Ishikawa (cell line): ENCODE data around the gene CEP290.

Experiments
- CEBPB ChIP-seq: IDR thresholded peaks from 2 replicates; pipeline ENCODE4 v1.6.1; 2012
- CREB1 ChIP-seq: IDR thresholded peaks from 2 replicates; pipeline ENCODE4 v1.6.1; 2012; ENCODE audit warnings: low read depth
- EGR1 ChIP-seq: IDR thresholded peaks from 2 replicates; pipeline ENCODE4 v1.6.1; 2012
- EP300 ChIP-seq: IDR thresholded peaks from 2 replicates; pipeline ENCODE4 v1.6.1; 2012; ENCODE audit warnings: borderline replicate concordance
- FOXM1 ChIP-seq: IDR thresholded peaks from 2 replicates; pipeline ENCODE4 v1.6.1; 2012; ENCODE audit warnings: low read depth, borderline replicate concordance
- NFIC ChIP-seq: IDR thresholded peaks from 2 replicates; pipeline ENCODE4 v1.6.1; 2012
- RAD21 ChIP-seq: IDR thresholded peaks from 2 replicates; pipeline ENCODE4 v1.6.1; 2012; ENCODE audit warnings: low read depth
- TAF1 ChIP-seq: IDR thresholded peaks from 2 replicates; pipeline ENCODE4 v1.6.1; 2012; ENCODE audit warnings: low read depth, mild to moderate bottlenecking
- TCF12 ChIP-seq: IDR thresholded peaks from 2 replicates; pipeline ENCODE4 v1.6.1; 2012; ENCODE audit warnings: low read depth
- TEAD4 ChIP-seq: IDR thresholded peaks from 2 replicates; pipeline ENCODE4 v1.6.1; 2012
- YY1 ChIP-seq: IDR thresholded peaks from 2 replicates; pipeline ENCODE4 v1.6.1; 2012; ENCODE audit warnings: low read depth
- TF ChIP-seq, protein P1 (sequence below): IDR thresholded peaks from 2 replicates; pipeline ENCODE4 v1.6.1; 2012
- TF ChIP-seq, protein P2 (sequence below): IDR thresholded peaks from 2 replicates; pipeline ENCODE4 v1.6.1; 2012; ENCODE audit warnings: low read depth, mild to moderate bottlenecking
- TF ChIP-seq, protein P3 (sequence below): IDR thresholded peaks from 2 replicates; pipeline ENCODE4 v1.6.1; 2012

Gene CEP290

DNA sequence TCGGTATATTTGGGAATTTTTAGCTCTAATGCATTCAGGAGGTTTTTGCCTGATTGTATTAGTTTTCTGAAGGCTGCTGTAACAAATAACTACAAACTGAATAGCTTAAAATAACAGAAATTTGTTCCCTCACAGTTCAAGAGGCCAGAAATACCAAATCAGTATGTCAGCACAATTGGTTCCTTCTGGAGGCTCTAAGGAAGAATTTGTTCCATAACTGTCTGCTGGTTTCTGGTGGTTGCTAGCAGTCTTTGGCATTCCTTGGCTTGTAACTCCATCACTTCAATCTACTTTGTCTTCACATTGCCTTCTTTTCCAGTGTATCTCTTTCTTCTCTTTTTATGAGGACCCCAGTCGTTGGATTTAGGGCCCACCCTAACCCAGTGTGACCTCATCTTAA is 21.5 kb upstream of the CEP290 start:
- TF ChIP-seq, protein P1, sequence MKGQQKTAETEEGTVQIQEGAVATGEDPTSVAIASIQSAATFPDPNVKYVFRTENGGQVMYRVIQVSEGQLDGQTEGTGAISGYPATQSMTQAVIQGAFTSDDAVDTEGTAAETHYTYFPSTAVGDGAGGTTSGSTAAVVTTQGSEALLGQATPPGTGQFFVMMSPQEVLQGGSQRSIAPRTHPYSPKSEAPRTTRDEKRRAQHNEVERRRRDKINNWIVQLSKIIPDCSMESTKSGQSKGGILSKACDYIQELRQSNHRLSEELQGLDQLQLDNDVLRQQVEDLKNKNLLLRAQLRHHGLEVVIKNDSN, result no peak
- TF ChIP-seq CEBPB (no peak), TAF1 (no peak)

DNA sequence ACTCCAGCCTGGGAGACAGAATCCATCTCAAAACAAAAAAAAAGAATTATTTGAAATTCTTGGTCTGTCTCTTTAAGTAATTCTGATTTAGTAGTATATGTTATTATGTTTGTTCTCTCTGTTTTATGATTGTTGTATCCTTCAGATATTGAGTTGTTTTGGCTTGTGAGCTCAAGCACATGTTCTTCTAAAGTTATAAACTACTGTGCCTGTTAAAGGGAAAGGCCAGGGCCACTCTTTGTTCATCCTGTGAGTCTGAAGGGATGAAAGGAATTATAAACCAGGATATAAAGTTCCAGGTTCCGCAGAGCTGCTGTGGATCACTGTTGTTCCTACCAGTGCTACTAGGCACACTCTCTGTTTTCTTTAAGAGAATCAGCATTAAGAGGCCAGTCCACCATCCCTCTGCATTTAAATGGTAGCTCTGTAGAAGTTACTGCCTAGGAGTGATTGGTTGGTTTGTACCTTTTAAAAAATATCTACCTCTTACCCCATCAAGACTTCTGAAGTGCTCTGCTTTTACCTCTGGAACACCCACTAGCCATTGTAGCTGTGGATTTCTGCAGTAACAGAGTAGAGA is 14.3 kb upstream of the CEP290 start:
- TF ChIP-seq NFIC, result no peak

DNA sequence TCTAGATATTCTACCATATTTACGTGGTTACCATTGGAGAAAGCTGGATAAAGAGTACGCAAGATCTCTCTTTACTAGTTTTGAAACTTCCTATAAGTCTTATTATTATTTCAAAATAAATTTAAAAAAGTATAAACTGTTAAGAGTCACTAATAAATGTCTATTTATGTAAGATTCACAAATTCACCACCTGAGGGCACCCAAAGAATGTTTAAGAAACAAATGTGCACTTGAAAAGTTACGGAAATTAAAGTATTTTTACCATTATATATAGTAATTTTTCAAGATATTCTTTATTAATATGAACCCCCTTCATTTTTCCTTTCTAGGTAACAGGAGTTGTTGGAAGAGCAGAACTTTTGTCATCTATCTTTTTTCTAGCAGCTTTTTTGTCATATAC is 12.1 kb upstream of the CEP290 start:
- TF ChIP-seq, protein P1, result no peak
- TF ChIP-seq RAD21, result peak; percentile 24

DNA sequence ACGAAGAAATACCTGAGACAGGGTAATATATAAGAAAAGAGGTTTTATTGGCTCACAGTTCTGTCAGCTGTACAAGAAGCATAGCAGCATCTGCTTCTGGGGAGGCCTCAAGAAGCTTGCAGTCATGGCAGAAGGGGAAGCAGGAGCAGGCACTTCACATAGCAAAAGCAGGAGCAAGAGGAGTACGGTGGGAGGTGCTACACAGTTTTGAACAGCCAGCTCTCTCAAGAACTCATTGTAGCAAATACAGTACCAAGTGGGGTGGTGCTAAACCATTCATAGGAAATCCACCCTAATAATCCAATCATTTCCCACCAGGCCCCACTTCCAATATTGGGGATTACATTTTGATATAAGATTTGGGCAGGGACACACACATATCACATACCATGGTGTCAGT is 8.2 kb upstream of the CEP290 start:
- TF ChIP-seq TCF12 (no peak), CEBPB (no peak), TAF1 (no peak), EP300 (no peak), RAD21 (no peak), YY1 (no peak), EGR1 (no peak), CREB1 (no peak), NFIC (no peak)
- TF ChIP-seq, protein P2, sequence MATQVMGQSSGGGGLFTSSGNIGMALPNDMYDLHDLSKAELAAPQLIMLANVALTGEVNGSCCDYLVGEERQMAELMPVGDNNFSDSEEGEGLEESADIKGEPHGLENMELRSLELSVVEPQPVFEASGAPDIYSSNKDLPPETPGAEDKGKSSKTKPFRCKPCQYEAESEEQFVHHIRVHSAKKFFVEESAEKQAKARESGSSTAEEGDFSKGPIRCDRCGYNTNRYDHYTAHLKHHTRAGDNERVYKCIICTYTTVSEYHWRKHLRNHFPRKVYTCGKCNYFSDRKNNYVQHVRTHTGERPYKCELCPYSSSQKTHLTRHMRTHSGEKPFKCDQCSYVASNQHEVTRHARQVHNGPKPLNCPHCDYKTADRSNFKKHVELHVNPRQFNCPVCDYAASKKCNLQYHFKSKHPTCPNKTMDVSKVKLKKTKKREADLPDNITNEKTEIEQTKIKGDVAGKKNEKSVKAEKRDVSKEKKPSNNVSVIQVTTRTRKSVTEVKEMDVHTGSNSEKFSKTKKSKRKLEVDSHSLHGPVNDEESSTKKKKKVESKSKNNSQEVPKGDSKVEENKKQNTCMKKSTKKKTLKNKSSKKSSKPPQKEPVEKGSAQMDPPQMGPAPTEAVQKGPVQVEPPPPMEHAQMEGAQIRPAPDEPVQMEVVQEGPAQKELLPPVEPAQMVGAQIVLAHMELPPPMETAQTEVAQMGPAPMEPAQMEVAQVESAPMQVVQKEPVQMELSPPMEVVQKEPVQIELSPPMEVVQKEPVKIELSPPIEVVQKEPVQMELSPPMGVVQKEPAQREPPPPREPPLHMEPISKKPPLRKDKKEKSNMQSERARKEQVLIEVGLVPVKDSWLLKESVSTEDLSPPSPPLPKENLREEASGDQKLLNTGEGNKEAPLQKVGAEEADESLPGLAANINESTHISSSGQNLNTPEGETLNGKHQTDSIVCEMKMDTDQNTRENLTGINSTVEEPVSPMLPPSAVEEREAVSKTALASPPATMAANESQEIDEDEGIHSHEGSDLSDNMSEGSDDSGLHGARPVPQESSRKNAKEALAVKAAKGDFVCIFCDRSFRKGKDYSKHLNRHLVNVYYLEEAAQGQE, result no peak
- TF ChIP-seq, protein P3, sequence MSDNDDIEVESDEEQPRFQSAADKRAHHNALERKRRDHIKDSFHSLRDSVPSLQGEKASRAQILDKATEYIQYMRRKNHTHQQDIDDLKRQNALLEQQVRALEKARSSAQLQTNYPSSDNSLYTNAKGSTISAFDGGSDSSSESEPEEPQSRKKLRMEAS, result no peak

DNA sequence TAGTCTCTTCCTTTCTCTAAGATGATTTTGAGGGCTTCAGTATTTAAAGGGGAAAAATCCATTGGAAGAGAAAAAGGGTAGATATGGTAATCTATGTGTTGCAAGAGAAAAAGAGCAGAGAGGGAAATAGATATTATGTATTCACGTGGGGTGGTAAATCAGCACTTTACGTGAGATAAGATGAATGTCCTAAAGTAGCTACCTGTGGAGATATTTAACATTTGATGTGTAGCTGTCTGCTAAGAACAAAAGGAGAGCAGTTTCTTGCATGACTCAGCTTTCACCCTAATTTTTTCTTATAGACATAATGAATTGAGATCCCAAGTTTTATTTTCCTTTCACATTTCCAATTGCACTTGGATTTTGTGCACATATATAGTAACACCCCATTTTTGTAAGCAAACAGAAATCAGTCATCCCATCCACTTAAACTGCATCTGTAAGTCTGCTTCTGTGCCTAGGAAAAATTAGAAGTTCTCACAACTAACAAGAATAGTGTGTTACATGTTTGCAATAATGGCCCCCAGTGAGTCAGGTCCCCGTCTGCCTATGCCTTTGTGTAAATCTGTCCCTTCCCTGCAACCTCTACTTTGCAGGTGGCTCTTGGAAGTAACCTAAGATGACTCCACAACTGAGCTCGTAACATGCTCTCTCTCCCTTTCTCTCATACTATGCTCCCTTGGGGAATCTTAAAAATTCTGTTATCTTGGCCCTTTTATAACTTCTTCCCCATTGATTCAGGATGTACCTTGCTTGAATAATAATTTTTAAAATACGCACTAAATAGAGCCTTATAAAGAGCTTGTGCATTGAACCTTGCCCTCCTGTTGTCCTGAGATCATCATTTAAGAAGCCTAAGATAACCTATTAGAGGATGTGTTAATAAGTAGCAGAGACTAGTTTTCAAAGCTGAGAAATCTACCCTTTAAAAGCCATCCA is 3.9 kb upstream of the CEP290 start:
- TF ChIP-seq, protein P1, result no peak
- TF ChIP-seq, protein P2, result no peak

DNA sequence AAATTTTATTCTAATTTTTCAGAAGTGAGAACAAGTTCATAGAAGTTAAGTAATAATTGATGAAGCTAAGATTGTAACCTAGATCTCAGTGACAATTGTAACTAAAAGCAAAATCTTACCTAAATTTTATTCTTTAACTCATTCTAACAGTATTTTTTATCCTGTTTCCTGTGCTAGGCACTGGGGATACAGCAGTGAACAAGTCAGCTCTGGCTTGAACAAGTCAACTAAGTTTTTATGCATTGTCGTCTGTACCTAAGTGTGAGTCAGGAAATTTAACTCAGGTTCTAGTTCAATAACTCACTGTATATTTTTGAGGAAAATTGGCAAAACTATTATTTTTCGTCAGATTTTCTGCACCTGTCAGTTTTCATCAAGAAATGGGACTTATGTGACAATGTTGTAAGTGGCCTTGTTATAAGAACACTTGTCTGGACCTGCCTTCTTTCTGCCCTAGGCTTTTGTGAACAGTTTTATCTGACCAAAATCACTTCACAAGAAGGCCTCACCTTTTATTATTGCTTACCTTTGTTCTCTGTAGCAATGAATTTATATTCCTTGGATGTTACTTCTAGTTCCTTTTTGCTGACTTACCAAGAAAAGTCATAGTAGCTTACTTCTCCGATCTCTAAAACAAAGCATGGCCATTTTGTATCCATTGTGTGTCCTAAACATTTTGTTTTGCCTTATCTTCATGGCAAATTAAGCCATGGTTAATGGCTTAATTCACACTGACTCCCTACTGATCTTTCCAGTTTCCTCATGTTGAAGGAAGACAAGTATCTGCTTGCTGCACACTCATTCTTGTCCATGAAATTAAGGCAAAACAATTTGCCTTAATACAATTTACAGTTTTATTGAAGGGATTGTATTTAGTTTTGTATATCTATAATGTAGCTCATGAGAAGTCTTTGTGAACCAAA is 2.9 kb upstream of the CEP290 start:
- no peak for TF ChIP-seq TCF12
- TF ChIP-seq TEAD4, result no peak
- TF ChIP-seq EP300, result no peak
- no peak for TF ChIP-seq YY1
- TF ChIP-seq FOXM1, result no peak
- TF ChIP-seq RAD21, result no peak
- no peak for TF ChIP-seq TAF1
- TF ChIP-seq NFIC, result no peak
- TF ChIP-seq, protein P1, result no peak
- TF ChIP-seq, protein P3, result no peak
- no peak for TF ChIP-seq CREB1
- TF ChIP-seq, protein P2, result no peak
- TF ChIP-seq EGR1, result no peak
